H1 (cell line): ENCODE measurements around the gene TOM1L2. TPM values are rescaled to one million over a fixed set of nuclear protein-coding genes. Genes with fewer than 3 reads are reported as not detected.

Source experiments
- E2F6 ChIP-seq: IDR thresholded peaks from 2 replicates; pipeline ENCODE4 v1.6.1; 2012; ENCODE audit warnings: inconsistent platforms
- MAFK ChIP-seq: IDR thresholded peaks from 2 replicates; pipeline ENCODE4 v1.6.1; 2012; ENCODE audit warnings: low read depth, mild to moderate bottlenecking, improper control_type of control experiment, low read length
- polyA plus RNA-seq, 7 experiments: library from polyadenylated mRNA; depleted of rRNA in 3 of 7; stranded (reverse) in 5 of 7; unstranded in 2 of 7; fragments of >200 nt in 5 of 7; fragments of 200-250 nt in 2 of 7; gene quantifications; 1 replicate in 5 of 7; 2 replicates in 1 of 7; 4 replicates in 1 of 7; pipeline versions ENCODE4 v1.2.1 to v1.2.3, GENCODE V29; 2011 to 2013; ENCODE audit warnings: missing spikeins in 2 of 7, mixed read lengths in 2 of 7
- total RNA-seq: library from RNA; stranded (reverse); fragmentation: NEBNext Ultra II Directional; extraction: Animal tissue kit (Norgen Biotek cat#: 25700); gene quantifications from 2 replicates; pipeline ENCODE4 v1.2.1, GENCODE V29; 2021

Gene TOM1L2
- total and polyA plus RNA-seq, 2 of the 8 experiments (the other 6 are each of a cell fraction or from before 2014, with no cell fraction given) = 2.0 to 3.4 TPM

DNA sequence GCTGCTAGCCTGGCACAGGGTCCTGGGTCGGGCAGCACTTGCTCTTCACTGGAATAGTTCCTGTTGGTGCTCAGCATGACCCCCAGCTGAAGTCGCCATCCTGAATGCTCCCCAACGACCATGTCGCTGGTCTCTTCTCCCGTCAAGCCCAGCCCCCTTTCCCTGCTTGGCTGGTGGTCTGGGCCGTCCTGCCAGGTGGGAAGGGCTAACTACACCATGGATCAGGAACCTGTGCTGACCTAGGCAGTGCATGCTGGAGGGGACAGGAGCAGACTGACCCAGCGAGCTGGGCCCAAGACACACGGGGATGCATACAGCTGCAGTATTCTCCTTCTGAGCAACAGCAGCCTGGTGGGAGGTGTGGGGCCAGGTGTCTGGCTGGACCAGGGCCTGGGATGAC, 126.2 kb downstream of the TOM1L2 start (continued):
- TF ChIP-seq E2F6 (no peak), MAFK (no peak)
